Esophagus (tissue), 2 donors: ENCODE results near the gene HPCAL1. TPM values are rescaled to one million over a fixed set of nuclear protein-coding genes. Genes with fewer than 3 reads are reported as not detected.

Source experiments
- H3K27ac ChIP-seq, 2 donors: one replicate each; pipeline ENCODE4 v1.5.1; 2013; ENCODE audit warnings: low read depth in 2 of 2, mild to moderate bottlenecking in 2 of 2, inconsistent platforms in 1 of 2, low read length in 1 of 2, moderate library complexity in 1 of 2
- H3K27me3 ChIP-seq, 2 donors: one replicate each; pipeline ENCODE4 v1.6.1; 2013; ENCODE audit warnings: low read length in 2 of 2, control low read depth in 1 of 2, mild to moderate bottlenecking in 1 of 2; ENCODE audit not compliant: insufficient read depth in 2 of 2, control insufficient read depth in 1 of 2
- H3K36me3 ChIP-seq, 2 donors: one replicate each; pipeline ENCODE4 v1.6.1; 2013; ENCODE audit warnings: low read length in 1 of 2; ENCODE audit not compliant: control insufficient read depth in 2 of 2, insufficient read depth in 2 of 2
- H3K4me1 ChIP-seq, 2 donors: one replicate each; pipeline ENCODE4 v1.6.1; 2013; ENCODE audit warnings: low read length in 1 of 2; ENCODE audit not compliant: control insufficient read depth in 2 of 2, insufficient read depth in 2 of 2
- H3K4me3 ChIP-seq, 2 donors: one replicate each; pipeline ENCODE4 v1.5.1; 2013; ENCODE audit warnings: low read length in 2 of 2, mild to moderate bottlenecking in 2 of 2, low read depth in 1 of 2, moderate library complexity in 1 of 2
- H3K9me3 ChIP-seq, 2 donors: one replicate each; pipeline ENCODE4 v1.6.1; 2013; ENCODE audit warnings: mild to moderate bottlenecking in 2 of 2, low read depth in 1 of 2, low read length in 1 of 2, moderate library complexity in 1 of 2; ENCODE audit not compliant: control insufficient read depth in 2 of 2, insufficient read depth in 1 of 2
- WGBS, 2 donors: extraction: QIAGEN DNeasy Blood & Tissue Kit; methylation state at CpG; one replicate each; pipeline ENCODE4 v1.1.7; 2013; 5-methylcytosine and 5-hydroxymethylcytosine counted together
- polyA plus RNA-seq, 2 donors: library from polyadenylated mRNA; stranded (reverse); fragments of 200-250 nt; gene quantifications; one replicate each; pipeline ENCODE4 v1.2.3, GENCODE V29; 2013
- donor health status: healthy with polysubstance abuse.
- donor health status: Bipolar disorder and iron deficiency.

HPCAL1 gene
- polyA plus RNA-seq, 2 donors: 6.2 to 13.2 TPM

- H3K4me1 ChIP-seq: no peaks in the 10 kb centered on the region
- 93 to 94% methylated on average over 16 of the region's 16 CpGs for WGBS, 2 donors
- no peaks in the 10 kb centered on the region for H3K27me3 ChIP-seq
- H3K9me3 ChIP-seq: peaks cover 0 to 2% of the 10 kb centered on the region in 2 donors
- H3K4me3 ChIP-seq: no peak overlapping the region
- no peak overlapping the region for H3K27ac ChIP-seq
- H3K36me3 ChIP-seq: no peaks in the 10 kb centered on the region
These were observed 35.8 kb downstream of the HPCAL1 start for GRCh38 chr2:10338270-10339188.

GRCh38 chr2:10339647-10340592, 37.2 kb downstream of the HPCAL1 start:
- Histone ChIP-seq H3K27ac (no peak overlapping the region), H3K36me3 (no peaks in the 10 kb centered on the region), H3K9me3 (peaks cover 0 to 2% of the 10 kb centered on the region in 2 donors), H3K27me3 (no peaks in the 10 kb centered on the region), H3K4me1 (no peaks in the 10 kb centered on the region), H3K4me3 (no peak overlapping the region)
- WGBS, 2 donors: 90 to 92% methylated on average over 17 of the region's 17 CpGs

DNA sequence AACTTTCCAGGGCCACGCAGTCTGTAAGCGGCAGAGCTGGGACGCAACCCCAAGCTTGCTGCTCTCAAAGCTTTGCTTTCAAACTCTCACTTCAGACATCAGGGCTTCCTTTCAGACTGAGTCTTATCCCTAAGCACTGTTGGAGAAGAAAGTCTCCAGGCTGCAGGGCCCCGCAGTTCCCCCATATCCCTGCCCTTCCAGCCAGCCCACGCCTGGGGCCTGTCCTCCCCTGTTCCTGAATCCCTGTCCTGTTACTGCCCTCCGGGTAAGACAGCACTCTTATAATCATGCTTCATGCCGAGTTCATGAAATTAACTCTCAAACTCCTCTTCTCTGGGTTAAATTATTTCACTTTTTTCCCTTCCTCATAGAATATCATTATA, 37.9 kb downstream of the HPCAL1 start:
- no peak overlapping the region for H3K27ac ChIP-seq
- 86 to 91% methylated on average over 7 of the region's 7 CpGs for WGBS, 2 donors

DNA sequence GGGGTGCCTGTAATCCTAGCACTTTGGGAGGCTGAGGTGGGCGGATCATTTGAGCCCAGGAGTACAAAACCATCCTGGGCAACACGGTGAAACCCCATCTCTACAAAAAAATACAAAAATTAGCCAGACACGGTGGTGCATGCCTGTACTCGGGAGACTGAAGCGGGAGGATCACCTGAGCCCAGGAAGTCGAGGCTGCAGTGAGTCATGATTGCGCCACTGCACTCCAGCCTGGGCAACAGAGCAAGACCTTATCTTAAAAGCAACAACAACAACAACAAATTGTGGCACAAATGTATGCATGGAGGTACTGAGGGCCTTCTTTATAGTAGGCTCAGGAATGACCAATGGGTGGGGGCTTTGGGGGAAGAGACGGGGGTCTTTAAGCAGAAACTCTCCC, 38.5 kb downstream of the HPCAL1 start:
- WGBS, 2 donors: 81 to 88% methylated on average over 8 of the region's 8 CpGs
- H3K9me3 ChIP-seq: no peaks in the 10 kb centered on the region
- H3K4me3 ChIP-seq: no peak overlapping the region
- H3K27me3 ChIP-seq: no peaks in the 10 kb centered on the region
- H3K4me1 ChIP-seq: peaks cover 0 to 2% of the 10 kb centered on the region in 2 donors
- H3K27ac ChIP-seq: no peak overlapping the region
- H3K36me3 ChIP-seq: no peaks in the 10 kb centered on the region

More for the DNA sequence above, 37.9 kb downstream of the HPCAL1 start:
- Histone ChIP-seq H3K4me1 (no peaks in the 10 kb centered on the region), H3K9me3 (no peaks in the 10 kb centered on the region), H3K36me3 (no peaks in the 10 kb centered on the region), H3K4me3 (no peak overlapping the region), H3K27me3 (no peaks in the 10 kb centered on the region)

GRCh38 chr2:10342245-10342951, 39.7 kb downstream of the HPCAL1 start:
- Histone ChIP-seq H3K36me3 (no peaks in the 10 kb centered on the region), H3K27me3 (no peaks in the 10 kb centered on the region), H3K4me1 (peaks cover 2% of the 10 kb centered on the region in 2 donors), H3K9me3 (no peaks in the 10 kb centered on the region), H3K4me3 (no peak overlapping the region), H3K27ac (no peak overlapping the region)
- 85 to 89% methylated on average over 18 of the region's 18 CpGs for WGBS, 2 donors

DNA sequence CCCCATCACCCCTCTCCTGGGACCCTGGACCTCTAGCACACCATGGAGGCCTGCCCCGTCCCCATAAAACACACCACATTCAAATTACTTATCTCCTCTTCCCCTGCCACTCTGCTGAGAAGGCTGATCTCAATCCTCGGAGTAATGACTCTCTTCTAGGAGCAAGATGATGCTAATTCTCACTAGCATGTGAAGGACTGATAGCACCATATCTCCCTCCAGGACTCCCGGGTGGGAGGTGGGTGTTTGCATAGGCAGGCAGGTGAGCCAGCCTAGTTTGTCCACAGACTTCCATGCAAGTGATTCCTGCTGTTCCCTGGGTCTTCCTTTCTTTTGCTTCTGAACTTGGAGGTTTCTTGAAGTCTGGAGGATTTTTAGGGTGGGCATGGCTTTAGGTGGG, 40.5 kb downstream of the HPCAL1 start:
- peaks cover 2% of the 10 kb centered on the region in 2 donors for H3K4me1 ChIP-seq
- WGBS, 2 donors: 94 to 96% methylated on average over 3 of the region's 3 CpGs
- H3K4me3 ChIP-seq: no peak overlapping the region
- H3K27ac ChIP-seq: no peak overlapping the region
- no peaks in the 10 kb centered on the region for H3K36me3 ChIP-seq
- H3K9me3 ChIP-seq: no peaks in the 10 kb centered on the region
- no peaks in the 10 kb centered on the region for H3K27me3 ChIP-seq

GRCh38 chr2:10343658-10344057, 41.0 kb downstream of the HPCAL1 start:
- Histone ChIP-seq H3K36me3 (no peaks in the 10 kb centered on the region), H3K4me1 (peaks cover 2% of the 10 kb centered on the region in 2 donors), H3K4me3 (no peak overlapping the region), H3K27ac (no peak overlapping the region), H3K9me3 (no peaks in the 10 kb centered on the region), H3K27me3 (no peaks in the 10 kb centered on the region)
- WGBS, 2 donors: 90 to 95% methylated on average over 8 of the region's 8 CpGs

- H3K27ac ChIP-seq: no peak overlapping the region
- H3K4me3 ChIP-seq: no peak overlapping the region
- no peaks in the 10 kb centered on the region for H3K36me3 ChIP-seq
- H3K9me3 ChIP-seq: no peaks in the 10 kb centered on the region
- no peaks in the 10 kb centered on the region for H3K27me3 ChIP-seq
- WGBS, 2 donors: 67 to 70% methylated on average over 19 of the region's 19 CpGs
- H3K4me1 ChIP-seq: peaks cover 2% of the 10 kb centered on the region in 2 donors
These were observed 41.7 kb downstream of the HPCAL1 start for GRCh38 chr2:10344105-10345066.
